ENCODE data around the gene MKI67.

MKI67 gene

GRCh38 chr10:128081720-128082119 is 44.5 kb downstream of the MKI67 start:
- no peak for DNase-seq

- no peak for DNase-seq
These were observed 45.0 kb downstream of the MKI67 start for GRCh38 chr10:128081222-128081621.

DNA sequence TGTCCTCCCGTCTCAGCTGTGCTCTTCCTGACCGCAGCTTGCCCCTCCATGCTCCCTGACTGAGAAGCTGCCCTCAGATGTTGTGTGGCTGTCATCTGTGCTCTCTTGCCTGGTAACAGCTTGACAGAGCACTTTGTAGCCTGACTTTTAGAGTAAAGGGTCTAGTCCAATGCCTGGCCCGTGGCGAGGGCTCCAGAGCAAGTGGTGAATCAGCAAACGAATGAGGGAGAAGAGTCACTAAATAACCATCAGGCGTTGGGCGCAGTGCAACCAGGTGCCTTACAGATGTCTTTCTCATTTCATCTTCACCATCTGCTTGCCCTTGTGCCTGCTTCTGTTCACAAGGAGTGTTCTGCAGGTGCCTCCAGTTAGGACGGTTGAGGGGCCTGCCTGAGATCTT is 45.6 kb downstream of the MKI67 start:
- DNase-seq, result no peak

DNA sequence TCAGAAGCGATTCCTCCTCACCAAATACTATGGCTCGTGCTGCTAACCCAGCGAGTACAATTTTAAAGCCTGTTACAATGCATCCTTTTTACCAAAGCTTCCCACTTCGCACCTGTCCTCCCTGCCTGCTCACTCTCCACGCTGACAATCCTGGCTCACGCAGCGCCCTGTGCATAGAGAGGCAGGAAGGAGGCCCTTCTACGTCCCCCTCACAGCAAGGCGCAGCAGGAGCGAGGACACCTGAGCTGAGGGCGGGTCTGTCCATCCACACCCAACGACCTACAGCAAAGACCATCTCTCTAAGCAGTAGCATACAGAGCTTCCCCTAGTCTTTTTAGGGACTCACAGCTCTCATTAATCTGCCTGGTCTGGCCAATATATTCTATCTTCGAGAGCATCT is 46.0 kb downstream of the MKI67 start:
- DNase-seq, result no peak

DNA sequence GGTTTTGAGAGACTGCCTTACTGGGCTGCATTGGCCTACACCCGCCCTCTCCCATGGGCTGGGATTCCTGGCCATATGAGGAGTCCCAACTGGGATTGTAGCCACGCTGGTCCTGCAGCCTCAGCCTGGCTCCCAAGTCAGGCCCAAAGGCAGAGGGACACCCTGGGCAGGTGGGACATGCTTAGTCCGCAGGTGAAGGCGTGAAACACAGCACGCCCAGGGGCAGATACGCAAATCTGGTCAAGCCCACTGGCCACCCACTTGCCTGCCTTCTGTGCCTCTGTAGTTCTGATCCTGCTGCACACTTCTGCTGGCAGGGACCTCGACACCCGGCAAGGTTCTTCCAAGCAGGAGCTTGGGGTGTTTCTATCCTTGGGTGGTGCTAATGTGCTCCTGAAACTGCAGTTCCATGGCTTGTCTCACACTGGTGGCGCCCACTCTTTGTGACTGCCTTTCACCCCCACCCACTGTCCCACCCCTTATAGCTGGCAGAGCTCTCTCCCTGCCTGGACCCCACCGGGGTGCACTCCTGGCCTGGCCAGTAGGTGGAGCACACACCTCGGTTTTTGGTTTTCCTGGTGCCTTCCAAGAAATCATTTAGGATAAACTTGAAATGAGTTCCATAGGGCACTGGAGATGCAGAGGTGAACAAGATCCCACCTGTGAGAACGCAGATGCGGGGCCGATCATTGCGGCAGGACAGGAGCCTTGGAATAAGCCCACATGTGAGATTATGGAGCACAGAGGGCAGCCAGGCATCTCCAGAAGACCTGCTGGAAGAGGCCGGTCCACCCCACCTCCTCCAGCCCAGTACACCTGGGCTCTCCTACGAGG is 47.9 kb downstream of the MKI67 start:
- DNase-seq, result no peak

GRCh38 chr10:128077155-128077875 is 48.9 kb downstream of the MKI67 start:
- DNase-seq, result no peak

DNA sequence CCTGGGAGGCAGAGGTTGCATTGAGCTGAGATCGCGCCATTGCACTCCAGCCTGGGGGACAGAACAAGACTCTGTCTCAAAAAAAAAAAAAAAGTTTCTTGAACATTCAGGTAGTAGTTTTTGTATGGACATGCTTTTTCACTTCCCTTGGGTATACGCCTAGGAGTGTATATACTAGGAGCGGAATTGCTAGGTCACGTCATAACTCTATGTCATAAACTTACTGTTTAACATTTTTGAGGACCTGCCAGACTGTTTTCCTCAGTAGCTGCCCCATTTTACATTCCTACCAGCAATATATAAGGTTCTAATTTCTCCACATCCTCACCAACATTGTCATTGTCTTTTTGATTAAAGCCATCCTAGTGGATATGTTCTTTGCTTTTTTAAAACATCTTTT is 51.6 kb downstream of the MKI67 start:
- no peak for DNase-seq

GRCh38 chr10:128073890-128074289 is 52.3 kb downstream of the MKI67 start:
- no peak for DNase-seq

- DNase-seq, result no peak
These were observed 53.1 kb downstream of the MKI67 start for GRCh38 chr10:128072941-128073645.

- no peak for DNase-seq
These were observed 54.2 kb downstream of the MKI67 start for GRCh38 chr10:128072046-128072445.

DNA sequence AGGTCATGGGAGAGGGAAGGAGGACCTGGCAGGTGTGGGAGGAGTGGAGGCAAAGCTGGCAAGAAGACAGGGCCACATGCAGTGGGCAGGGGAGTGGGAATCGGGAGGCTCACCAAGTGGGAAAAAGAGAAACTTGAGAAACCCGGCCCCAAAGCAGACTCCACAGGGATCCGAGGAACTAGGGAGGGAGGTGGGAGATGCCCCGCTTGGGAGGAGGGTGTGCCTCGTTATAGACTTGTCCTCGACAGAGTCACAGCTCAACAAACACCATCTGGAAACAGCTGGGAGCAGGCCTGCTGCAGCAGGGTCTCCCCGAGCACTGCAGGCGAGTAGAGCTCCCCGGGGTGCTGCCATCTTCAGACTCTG is 54.8 kb downstream of the MKI67 start:
- no peak for DNase-seq

GRCh38 chr10:128070721-128071416 is 55.4 kb downstream of the MKI67 start:
- no peak for DNase-seq

DNA sequence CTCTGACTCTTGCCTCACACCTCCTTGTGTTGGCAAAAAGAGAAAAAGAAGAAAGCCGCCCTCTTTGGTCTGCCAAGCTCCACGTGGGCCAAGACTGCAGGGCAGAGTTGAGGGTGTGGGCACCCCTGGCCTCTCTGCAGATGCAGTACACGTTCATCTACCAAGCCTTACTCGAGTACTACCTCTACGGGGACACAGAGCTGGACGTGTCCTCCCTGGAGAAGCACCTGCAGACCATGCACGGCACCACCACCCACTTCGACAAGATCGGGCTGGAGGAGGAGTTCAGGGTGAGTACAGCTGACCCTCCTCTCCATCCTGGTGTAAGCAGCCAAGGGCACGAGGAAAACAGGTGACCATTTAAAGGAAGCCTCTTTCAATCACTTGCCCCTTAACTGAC is 56.1 kb downstream of the MKI67 start:
- no peak for DNase-seq

DNA sequence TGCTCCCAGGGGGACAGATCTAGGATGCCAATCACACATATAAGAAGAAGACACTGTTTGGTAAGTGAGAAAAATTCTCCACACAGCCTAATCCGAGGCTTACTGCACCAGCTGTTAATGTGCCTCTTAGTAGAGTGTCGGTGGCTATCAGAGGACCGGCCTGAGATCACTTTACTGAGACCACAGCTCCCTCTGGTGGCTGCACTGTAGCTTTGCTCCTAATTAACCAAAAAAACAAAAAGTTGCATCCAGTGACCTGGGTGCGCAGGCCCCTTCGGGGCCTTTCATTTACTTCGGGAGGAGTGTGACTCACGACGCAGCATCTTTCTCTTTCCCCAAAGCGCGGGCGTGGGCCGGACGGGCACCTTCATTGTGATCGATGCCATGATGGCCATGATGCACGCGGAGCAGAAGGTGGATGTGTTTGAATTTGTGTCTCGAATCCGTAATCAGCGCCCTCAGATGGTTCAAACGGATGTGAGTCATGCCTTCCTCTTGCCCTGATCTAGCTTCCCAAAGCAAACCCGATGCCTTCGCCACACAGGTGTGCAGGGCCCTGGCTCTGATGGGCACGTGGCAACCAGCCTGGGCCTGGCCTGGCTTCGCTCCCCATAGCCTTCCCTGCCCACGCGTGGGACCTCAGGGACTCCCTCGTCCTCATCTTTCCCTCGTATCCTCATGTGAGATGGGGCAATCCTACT is 56.7 kb downstream of the MKI67 start:
- peak; percentile 79 for DNase-seq

GRCh38 chr10:128068398-128069285 is 57.6 kb downstream of the MKI67 start:
- no peak for DNase-seq

DNA sequence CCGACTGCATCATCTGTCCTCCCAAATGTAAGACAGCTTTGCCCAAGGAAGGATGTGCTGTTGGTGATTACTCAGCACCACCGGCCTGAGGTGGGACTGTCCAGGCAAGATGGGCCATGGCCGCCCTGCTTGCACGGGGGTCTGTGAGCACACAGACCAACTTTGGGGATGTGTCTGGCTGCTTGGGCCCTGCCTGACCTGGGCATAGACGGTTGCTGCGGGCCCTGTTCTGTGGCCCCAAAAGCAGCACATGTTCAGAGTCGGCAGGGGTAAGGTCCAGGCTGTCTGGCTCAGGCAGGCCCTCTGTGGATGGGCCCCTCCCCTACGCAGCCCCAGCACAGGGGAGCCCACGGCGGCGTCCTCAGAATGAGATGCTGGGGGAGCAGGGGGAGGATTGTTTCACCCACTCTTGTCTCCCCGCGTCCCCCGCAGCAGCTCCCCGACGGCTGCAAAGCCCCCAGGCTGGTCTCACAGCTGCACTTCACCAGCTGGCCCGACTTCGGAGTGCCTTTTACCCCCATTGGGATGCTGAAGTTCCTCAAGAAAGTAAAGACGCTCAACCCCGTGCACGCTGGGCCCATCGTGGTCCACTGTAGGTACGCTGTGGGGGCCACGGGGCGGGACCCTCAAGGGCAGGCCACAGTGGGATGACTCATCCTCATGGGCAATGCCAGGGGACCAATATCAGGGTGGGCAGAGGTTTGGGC is 58.4 kb downstream of the MKI67 start:
- no peak for DNase-seq

GRCh38 chr10:128066870-128067382 is 59.3 kb downstream of the MKI67 start:
- DNase-seq, result no peak

DNA sequence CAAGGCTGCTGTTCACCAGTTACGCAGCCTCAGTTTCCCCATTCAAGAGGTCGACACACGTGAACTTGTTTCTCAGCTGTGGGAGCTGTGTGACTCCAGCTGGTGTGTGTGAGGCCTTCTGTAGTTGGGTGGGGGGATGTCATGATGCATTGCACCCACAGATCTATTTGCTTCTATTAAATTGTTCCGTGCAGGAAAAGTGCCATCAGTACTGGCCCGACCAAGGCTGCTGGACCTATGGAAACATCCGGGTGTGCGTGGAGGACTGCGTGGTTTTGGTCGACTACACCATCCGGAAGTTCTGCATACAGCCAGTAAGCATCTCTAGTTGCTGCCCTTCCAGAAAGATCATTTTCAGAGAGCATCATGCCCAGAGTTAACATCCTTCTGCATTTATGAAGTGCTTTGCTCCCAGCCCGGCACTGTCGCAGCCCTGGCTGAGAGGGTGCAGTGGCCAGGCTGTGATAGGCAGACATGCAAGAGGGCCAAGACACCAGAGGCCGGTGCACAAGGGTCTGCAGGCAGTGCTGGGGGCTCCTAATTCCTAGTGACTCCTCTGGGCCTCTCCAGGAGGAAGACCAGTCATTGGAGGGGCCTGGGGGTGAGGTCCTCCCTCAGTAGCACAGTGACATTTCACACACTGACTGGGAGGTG is 60.2 kb downstream of the MKI67 start:
- DNase-seq, result no peak

GRCh38 chr10:128064970-128065580 is 61.1 kb downstream of the MKI67 start:
- DNase-seq, result no peak

Measured in CD4-positive, alpha-beta T cell treated with Interferon gamma for 1 hour (primary cell).